SK-N-MC (cell line): ENCODE results near the gene SSR1.

Experiments used
- EZH2 ChIP-seq: fragments of 200-600 bp; sonication (generic); IDR thresholded peaks from one replicate; pipeline ENCODE4 v1.6.1; 2017; ENCODE audit warnings: antibody characterized with exemption
- FOXP2 ChIP-seq: optimal IDR thresholded peaks from 2 replicates; pipeline ENCODE3; 2011; ENCODE audit warnings: mild to moderate bottlenecking, moderate library complexity; ENCODE audit not compliant: insufficient read depth; ENCODE audit errors: extremely low read length, control extremely low read depth
- POLR2AphosphoS5 ChIP-seq: IDR thresholded peaks from 2 replicates; pipeline ENCODE4 v1.6.1; 2012; ENCODE audit warnings: mild to moderate bottlenecking, low read depth, low read length, borderline replicate concordance

DNA sequence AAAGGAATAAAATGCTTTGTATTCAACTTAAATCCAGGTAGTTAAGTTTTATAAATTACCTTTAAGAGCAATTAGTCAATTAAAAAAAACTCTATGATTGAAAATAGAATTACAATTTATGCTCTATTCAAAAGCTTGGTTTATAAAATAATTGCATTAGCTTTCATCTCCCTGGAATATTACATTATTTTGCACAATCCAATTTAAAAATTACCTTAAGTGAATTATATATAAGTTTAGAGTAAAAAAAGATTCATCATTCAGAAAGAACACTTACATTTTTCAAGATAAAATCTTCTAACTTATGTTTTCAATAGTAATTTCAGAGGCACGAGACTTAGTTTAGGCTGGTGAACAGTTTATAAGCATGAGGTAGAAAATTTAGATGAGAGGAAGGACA, 14.9 kb downstream of the SSR1 start:
- TF ChIP-seq EZH2 (no peak), POLR2AphosphoS5 (no peak), FOXP2 (no peak)
